ENCODE measurements around the gene BOC.

Gene BOC

GRCh38 chr3:113268311-113268710 is 57.0 kb downstream of the BOC start:
- H3K9me3 ChIP-seq, result no peaks in the 10 kb centered on the region
- no peak overlapping the region for H3K4me3 ChIP-seq
- no peaks in the 10 kb centered on the region for H3K27me3 ChIP-seq (ENCODE audit: low read depth)
- H3K36me3 ChIP-seq (replicated peaks), result no peaks in the 10 kb centered on the region
- no peak for DNase-seq (ENCODE audit: low spot score in 2 of 2)
- H3K4me1 ChIP-seq, result peaks cover 14% of the 10 kb centered on the region
- in situ Hi-C loops (cut with MboI; ENCODE audit: low sequenced_read_pairs), result no loop called here

DNA sequence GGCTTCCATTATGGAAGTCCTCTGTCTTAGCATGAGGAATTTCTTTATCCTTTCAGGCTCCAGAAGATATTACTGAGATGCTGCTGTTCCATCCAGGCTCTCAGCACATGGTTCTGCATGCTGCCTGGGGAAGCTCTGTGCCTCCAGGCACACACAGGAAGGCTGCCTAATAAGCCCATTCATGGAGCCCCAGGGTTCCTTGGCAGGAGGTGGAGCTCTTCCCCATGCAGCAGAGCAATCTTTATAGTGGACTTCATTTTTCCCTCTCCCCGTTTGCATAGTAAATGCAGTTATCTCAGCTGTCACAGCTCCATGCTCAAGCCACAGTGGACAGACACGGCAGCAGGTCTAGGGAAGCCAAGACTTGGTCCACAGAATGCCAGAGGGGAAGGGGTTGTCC is 57.6 kb downstream of the BOC start:
- H3K27me3 ChIP-seq (ENCODE audit: low read depth), result no peaks in the 10 kb centered on the region
- peaks cover 13% of the 10 kb centered on the region for H3K4me1 ChIP-seq
- no peaks in the 10 kb centered on the region for H3K36me3 ChIP-seq (replicated peaks)
- H3K9me3 ChIP-seq, result no peaks in the 10 kb centered on the region
- in situ Hi-C loops (cut with MboI; ENCODE audit: low sequenced_read_pairs), result no loop called here
- H3K4me3 ChIP-seq, result no peak overlapping the region
- DNase-seq (ENCODE audit: low spot score in 2 of 2), result no peak

- no peaks in the 10 kb centered on the region for H3K27me3 ChIP-seq (ENCODE audit: low read depth)
- no peaks in the 10 kb centered on the region for H3K36me3 ChIP-seq (replicated peaks)
- H3K4me3 ChIP-seq, result no peak overlapping the region
- peaks cover 8% of the 10 kb centered on the region for H3K4me1 ChIP-seq
- no peak for DNase-seq (ENCODE audit: low spot score in 2 of 2)
- H3K9me3 ChIP-seq, result no peaks in the 10 kb centered on the region
- in situ Hi-C loops (cut with MboI; ENCODE audit: low sequenced_read_pairs), result no loop called here
Observed at GRCh38 chr3:113269661-113270060, 58.3 kb downstream of the BOC start.

DNA sequence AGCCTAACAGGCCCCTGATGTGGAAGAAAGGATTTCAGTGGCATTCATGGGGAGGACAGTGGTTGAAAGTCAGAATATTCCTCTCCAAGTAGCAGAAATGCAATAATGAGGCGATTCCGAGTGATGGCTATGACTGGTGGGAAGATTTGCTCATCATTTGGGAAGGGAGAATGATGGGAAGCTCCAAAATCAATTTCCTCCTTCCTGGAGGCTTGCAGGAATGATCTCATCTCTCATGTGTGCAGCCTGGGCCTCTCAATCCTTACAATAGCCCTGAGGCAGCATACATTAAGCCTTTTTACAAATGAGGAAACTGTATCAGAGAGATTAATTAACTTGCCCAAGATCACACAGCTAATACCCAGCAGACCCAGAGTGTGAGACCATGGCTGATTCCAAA is 58.7 kb downstream of the BOC start:
- in situ Hi-C loops (cut with MboI; ENCODE audit: low sequenced_read_pairs), result no loop called here
- no peak overlapping the region for H3K4me3 ChIP-seq
- DNase-seq (ENCODE audit: low spot score in 2 of 2), result no peak

GRCh38 chr3:113270786-113271185 is 59.4 kb downstream of the BOC start:
- H3K4me1 ChIP-seq, result peaks cover 7% of the 10 kb centered on the region
- H3K4me3 ChIP-seq, result no peak overlapping the region
- H3K9me3 ChIP-seq, result no peaks in the 10 kb centered on the region
- H3K36me3 ChIP-seq (replicated peaks), result no peaks in the 10 kb centered on the region
- no peak for DNase-seq (ENCODE audit: low spot score in 2 of 2)
- H3K27me3 ChIP-seq (ENCODE audit: low read depth), result no peaks in the 10 kb centered on the region
- in situ Hi-C loops (cut with MboI; ENCODE audit: low sequenced_read_pairs), result no loop called here

More for the DNA sequence above, 58.7 kb downstream of the BOC start:
- Histone ChIP-seq H3K9me3 (no peaks in the 10 kb centered on the region), H3K4me1 (peaks cover 4% of the 10 kb centered on the region), H3K27me3 (ENCODE audit: low read depth) (no peaks in the 10 kb centered on the region), H3K36me3 (replicated peaks) (no peaks in the 10 kb centered on the region)

DNA sequence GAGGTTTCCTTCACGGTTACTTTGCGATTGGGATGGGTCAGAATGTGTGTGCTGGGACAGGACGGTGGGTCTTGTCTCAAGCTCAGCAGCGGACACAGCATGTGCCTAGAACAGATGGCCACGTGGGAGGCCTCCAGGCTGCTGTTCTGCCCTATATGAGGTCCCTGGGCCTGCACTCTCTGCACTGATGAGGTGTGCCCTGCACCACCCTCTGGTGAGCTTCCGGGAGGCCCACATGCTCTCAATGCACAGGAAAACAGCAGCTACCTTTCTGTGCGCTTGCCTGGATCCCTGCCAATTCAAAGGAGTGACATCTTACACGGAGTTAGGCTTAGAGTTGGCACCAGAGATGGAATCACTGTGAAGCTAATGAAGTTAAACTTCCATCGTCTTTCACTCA is 59.8 kb downstream of the BOC start:
- Histone ChIP-seq H3K4me3 (no peak overlapping the region), H3K9me3 (no peaks in the 10 kb centered on the region), H3K27me3 (ENCODE audit: low read depth) (no peaks in the 10 kb centered on the region), H3K36me3 (replicated peaks) (no peaks in the 10 kb centered on the region), H3K4me1 (peaks cover 11% of the 10 kb centered on the region)
- in situ Hi-C loops (cut with MboI; ENCODE audit: low sequenced_read_pairs), result no loop called here
- DNase-seq (ENCODE audit: low spot score in 2 of 2), result no peak

DNA sequence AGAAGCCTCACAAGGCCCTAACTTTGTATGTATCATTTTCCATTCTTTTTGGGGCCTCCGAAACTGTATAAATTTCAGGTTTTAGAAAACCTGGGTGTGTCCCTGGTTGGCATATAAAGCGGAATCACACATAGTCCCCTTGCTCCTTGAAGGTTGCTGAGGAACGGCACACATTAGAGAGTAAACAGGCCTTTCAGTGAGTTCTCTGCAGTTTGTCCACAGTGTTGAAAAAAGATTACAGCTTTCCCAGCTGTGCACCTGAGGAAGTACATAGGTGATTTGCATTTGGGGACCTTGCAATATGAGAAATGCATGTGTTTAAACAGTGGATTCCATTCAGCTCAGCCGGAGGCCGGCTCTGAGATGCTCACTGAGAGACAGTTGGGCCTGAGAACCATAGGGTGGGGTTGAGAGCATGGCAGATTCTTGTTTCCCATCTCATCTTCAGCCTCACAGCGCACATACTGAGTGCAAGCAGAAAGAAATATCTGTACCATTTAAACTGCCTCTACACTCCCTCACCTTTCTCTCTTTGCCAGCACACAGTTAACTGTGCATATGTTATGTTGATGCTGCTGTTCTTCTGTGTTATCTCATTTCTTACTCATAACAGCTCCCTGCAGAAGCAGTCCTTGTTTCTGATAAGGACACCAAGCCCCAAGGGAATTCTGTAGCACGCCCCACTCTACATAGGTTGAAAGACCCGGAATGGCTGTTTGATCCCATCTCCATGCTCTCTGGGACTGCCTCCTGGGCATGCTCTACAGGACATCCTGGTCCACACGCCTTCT is 60.4 kb downstream of the BOC start:
- H3K27me3 ChIP-seq (ENCODE audit: low read depth), result no peaks in the 10 kb centered on the region
- no peaks in the 10 kb centered on the region for H3K36me3 ChIP-seq (replicated peaks)
- no peaks in the 10 kb centered on the region for H3K9me3 ChIP-seq
- peaks cover 15% of the 10 kb centered on the region for H3K4me1 ChIP-seq
- H3K4me3 ChIP-seq, result no peak overlapping the region
- no peak for DNase-seq (ENCODE audit: low spot score in 2 of 2)
- in situ Hi-C loops (cut with MboI; ENCODE audit: low sequenced_read_pairs), result no loop called here

DNA sequence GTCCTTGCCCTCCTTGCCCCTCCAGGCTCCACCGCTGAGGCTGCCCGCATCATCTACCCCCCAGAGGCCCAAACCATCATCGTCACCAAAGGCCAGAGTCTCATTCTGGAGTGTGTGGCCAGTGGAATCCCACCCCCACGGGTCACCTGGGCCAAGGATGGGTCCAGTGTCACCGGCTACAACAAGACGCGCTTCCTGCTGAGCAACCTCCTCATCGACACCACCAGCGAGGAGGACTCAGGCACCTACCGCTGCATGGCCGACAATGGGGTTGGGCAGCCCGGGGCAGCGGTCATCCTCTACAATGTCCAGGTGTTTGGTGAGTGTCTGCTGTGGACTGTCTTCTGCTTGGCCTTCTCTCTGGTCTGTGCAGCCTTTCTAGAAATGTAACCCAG is 61.0 kb downstream of the BOC start:
- Histone ChIP-seq H3K9me3 (no peaks in the 10 kb centered on the region), H3K4me3 (no peak overlapping the region), H3K4me1 (peaks cover 15% of the 10 kb centered on the region), H3K36me3 (replicated peaks) (no peaks in the 10 kb centered on the region), H3K27me3 (ENCODE audit: low read depth) (no peaks in the 10 kb centered on the region)
- no peak for DNase-seq (ENCODE audit: low spot score in 2 of 2)
- in situ Hi-C loops (cut with MboI; ENCODE audit: low sequenced_read_pairs), result no loop called here

- no peaks in the 10 kb centered on the region for H3K36me3 ChIP-seq (replicated peaks)
- in situ Hi-C loops (cut with MboI; ENCODE audit: low sequenced_read_pairs), result no loop called here
- H3K4me3 ChIP-seq, result no peak overlapping the region
- no peak for DNase-seq (ENCODE audit: low spot score in 2 of 2)
- no peaks in the 10 kb centered on the region for H3K27me3 ChIP-seq (ENCODE audit: low read depth)
- peaks cover 15% of the 10 kb centered on the region for H3K4me1 ChIP-seq
- H3K9me3 ChIP-seq, result no peaks in the 10 kb centered on the region
Observed at GRCh38 chr3:113273011-113273410, 61.7 kb downstream of the BOC start.

DNA sequence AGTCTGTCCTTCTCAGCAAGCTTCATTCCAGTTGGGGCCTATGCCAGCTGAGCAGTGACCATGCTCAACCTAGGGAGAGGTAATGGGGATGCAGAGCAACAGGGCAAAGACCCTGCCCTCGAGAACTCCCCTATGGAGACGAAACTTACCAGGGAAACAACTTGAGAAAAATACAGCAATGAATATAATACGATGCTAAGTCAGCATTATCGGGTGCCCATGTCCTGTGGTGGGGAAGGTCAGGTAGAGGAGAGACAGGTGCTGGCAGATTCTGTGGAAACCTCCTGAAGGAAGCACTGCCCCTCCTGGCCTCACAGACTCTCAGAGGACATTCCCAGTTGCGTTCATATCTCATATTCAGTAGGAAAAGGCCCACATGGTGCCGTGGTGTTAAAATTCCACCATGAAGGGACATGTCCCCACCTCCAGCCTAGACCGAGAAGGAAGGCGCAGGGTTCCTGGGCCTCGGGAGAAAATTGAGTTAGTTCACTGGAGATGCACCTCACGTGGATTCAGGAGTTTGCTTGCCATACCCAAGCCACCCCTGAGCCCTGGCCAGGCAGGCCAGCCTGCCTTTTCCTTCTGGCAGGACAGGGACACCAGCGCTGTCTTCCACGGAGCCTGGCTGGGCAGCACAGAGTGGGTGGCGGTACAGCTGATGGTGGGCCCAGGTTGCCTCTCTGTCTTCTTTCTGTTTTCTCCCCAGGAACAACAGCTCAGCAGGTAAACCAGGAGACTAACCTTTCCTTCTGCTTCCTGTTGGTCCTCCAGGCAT is 62.4 kb downstream of the BOC start:
- DNase-seq (ENCODE audit: low spot score in 2 of 2), result no peak
- Histone ChIP-seq H3K4me3 (no peak overlapping the region), H3K4me1 (peaks cover 15% of the 10 kb centered on the region), H3K27me3 (ENCODE audit: low read depth) (no peaks in the 10 kb centered on the region), H3K36me3 (replicated peaks) (no peaks in the 10 kb centered on the region), H3K9me3 (no peaks in the 10 kb centered on the region)
- in situ Hi-C loops (cut with MboI; ENCODE audit: low sequenced_read_pairs), result no loop called here

DNA sequence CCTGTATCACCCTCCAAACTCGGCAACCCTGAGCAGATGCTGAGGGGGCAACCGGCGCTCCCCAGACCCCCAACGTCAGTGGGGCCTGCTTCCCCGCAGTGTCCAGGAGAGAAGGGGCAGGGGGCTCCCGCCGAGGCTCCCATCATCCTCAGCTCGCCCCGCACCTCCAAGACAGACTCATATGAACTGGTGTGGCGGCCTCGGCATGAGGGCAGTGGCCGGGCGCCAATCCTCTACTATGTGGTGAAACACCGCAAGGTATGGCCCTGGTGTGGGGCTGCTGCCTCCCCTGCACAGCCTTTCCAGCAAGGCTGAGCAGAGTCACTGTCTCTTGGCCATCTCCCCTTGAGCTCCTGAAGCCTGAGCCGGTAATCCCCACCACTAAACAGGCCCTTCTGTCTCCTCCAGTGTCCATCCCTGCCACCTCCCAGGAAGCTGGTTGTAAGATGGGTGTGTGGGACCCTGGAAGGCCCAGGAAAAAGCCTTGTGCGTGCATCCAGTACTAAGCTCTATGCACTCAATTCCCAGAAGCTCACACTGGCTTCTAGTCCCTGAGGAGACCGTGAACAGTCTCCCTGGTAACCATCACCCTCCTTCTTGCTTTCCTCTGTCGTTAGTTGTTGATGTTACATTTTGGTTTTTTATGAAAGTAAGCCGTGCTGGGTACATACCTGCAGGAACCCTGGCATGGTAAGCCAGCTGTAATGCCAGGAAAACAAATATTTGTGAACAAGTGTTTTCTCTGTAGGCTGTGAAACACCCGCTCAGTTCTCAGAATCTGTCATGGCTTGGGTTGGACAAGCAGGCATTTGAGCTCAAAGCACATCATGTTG is 63.3 kb downstream of the BOC start:
- Histone ChIP-seq H3K4me1 (peaks cover 15% of the 10 kb centered on the region), H3K27me3 (ENCODE audit: low read depth) (no peaks in the 10 kb centered on the region), H3K36me3 (replicated peaks) (no peaks in the 10 kb centered on the region), H3K4me3 (no peak overlapping the region), H3K9me3 (no peaks in the 10 kb centered on the region)
- no peak for DNase-seq (ENCODE audit: low spot score in 2 of 2)
- in situ Hi-C loops (cut with MboI; ENCODE audit: low sequenced_read_pairs), result loop anchor here (25.0 kb wide), 1 partner anchor 637 kb away; the partner anchor contains the start of gene CCDC80

DNA sequence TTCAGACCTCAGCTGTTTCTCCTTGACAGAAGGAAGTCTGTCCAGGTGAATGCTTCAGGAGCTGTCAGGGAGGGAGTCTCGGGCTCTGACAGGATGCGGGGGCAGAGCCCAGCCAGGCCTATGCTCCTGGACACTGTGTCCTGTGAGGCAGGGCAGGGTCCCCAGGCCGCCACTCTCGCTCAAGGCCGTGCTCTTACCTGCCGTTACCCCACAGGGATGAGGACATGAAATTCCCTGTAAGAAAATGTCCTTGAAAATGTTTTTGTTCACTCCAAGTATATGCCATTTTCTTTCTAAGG is 63.9 kb downstream of the BOC start:
- H3K4me3 ChIP-seq, result no peak overlapping the region
- no peaks in the 10 kb centered on the region for H3K36me3 ChIP-seq (replicated peaks)
- no peaks in the 10 kb centered on the region for H3K9me3 ChIP-seq
- no peaks in the 10 kb centered on the region for H3K27me3 ChIP-seq (ENCODE audit: low read depth)
- no peak for DNase-seq (ENCODE audit: low spot score in 2 of 2)
- in situ Hi-C loops (cut with MboI; ENCODE audit: low sequenced_read_pairs), result loop anchor here (25.0 kb wide), 1 partner anchor 638 kb away; the partner anchor contains the start of gene CCDC80
- H3K4me1 ChIP-seq, result peaks cover 15% of the 10 kb centered on the region

GRCh38 chr3:113275583-113275928 is 64.2 kb downstream of the BOC start:
- in situ Hi-C loops (cut with MboI; ENCODE audit: low sequenced_read_pairs), result loop anchor here (25.0 kb wide), 1 partner anchor 638 kb away; the partner anchor contains the start of gene CCDC80
- no peak overlapping the region for H3K4me3 ChIP-seq
- peaks cover 15% of the 10 kb centered on the region for H3K4me1 ChIP-seq
- DNase-seq (ENCODE audit: low spot score in 2 of 2), result no peak
- H3K9me3 ChIP-seq, result no peaks in the 10 kb centered on the region
- no peaks in the 10 kb centered on the region for H3K27me3 ChIP-seq (ENCODE audit: low read depth)
- H3K36me3 ChIP-seq (replicated peaks), result no peaks in the 10 kb centered on the region

Measured in HAP-1 (cell line).